Gastrocnemius medialis (tissue), 4 donors: ENCODE results near the gene PYY.

Experiments used
- CTCF ChIP-seq, 5 experiments: fragments of 450-650 bp in 3 of 5; fragments of 200-600 bp in 2 of 5; sonication (generic) in 2 of 5; IDR thresholded peaks in 4 of 5; conservative IDR thresholded peaks in 1 of 5; 1 replicate in 4 of 5; 2 replicates in 1 of 5; pipeline ENCODE4 v1.5.1; 2016 to 2019; ENCODE audit warnings: antibody characterized with exemption in 5 of 5, mild to moderate bottlenecking in 3 of 5, moderate library complexity in 3 of 5
- POLR2A ChIP-seq, 2 donors: fragments of 450-650 bp; IDR thresholded peaks; one replicate each; pipeline ENCODE4 v1.6.1; 2017; ENCODE audit warnings: antibody characterized with exemption in 2 of 2, mild to moderate bottlenecking in 2 of 2, moderate library complexity in 2 of 2

GRCh38 chr17:43956222-43956621, 2.5 kb upstream of the PYY start:
- no peak for TF ChIP-seq CTCF (IDR thresholded peaks at IDR 0.05 in 4 of 5, conservative IDR thresholded peaks at IDR 0.05 in 1 of 5)
- no peak for TF ChIP-seq POLR2A (IDR thresholded peaks at IDR 0.05)
